Measurements from ENCODE around the gene MSI2. TPM values are rescaled to one million over a fixed set of nuclear protein-coding genes. Genes with fewer than 3 reads are reported as not detected.
A peak's percentile ranks its signal among the peaks of the same experiment; 100 is the strongest.
"Not testable (repeated sequence)": the region's sequence is repeated elsewhere in the genome, so short reads cannot be mapped to it uniquely, and the experiment has no call there.

The MSI2 gene
- 10 to 100 TPM; 82.8 to 94.6 (median 84.0) TPM for polyA plus RNA-seq (ENCODE audit: insufficient read length in 3 of 3)

DNA sequence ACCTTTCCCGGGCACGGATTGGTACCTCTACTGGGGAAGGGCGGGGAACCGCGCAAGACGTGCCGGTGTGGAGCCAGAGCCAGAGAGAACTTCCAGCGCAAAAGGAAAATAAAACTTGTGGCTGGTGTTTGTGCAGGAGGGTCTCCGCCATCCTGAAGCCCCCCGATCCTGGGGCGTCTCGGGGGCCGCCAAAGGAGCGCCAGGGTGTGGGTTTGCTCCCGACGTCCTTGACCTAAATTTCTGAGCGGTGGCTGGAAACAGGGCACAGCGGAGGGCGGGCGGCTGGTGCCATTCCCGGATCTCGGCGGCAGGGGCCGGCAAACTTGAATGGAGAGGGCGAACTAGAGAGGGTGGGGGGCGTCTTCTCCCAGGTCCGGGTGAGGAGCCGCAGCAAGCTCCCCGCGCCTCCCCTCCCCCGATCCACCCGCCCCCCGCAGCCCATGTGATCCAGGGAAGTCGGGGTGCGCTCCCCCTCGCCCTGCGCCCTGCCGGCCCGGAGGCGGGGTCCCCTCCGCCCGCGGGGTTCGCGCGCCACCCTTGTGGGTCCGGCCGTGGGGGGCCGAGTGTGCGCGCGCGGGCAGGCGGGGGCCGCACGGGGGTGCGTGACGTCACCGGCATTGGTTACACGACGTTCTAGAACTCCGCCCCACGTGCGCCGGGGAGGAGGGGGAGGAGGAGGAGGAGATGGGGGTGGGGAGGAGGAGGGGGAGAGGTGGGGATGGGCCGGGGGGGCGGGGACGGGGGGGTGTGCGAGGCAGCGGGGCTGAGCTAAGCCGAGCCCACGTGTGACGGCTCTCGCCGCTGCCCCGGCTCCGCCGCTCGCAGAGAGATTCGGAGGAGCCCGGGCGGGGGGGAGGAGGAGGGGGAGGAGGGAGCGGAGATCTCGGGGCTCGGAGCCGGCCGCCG is at the start of gene MSI2:
Gene MSI2 (plus strand): TSS at position 748 of the 906 bp plus-strand sequence. CDS start 220 bp downstream, outside the sequence.
- peak in 2 of 3 donors; percentile 74 to 80 for DNase-seq (ENCODE audit: low read depth in 3 of 3, low spot score in 2 of 3)

DNA sequence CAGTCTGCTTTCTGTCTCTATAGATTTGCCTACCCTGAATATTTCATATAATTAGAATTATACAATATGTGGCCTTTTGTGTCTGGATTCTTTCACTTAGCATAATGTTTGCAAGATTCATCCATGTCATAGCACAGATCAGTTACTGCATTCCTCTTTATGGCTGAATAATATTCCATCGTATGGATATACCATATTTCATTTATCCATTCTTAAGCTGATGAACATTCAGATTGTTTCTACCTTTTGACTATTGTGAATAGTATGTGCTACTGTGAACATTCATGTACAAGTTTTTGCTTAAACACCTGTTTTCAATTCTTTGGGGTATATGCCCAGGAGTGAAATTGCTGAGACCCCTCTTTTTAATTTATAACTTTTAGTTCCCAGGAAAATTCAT is 49.4 kb upstream of the MSI2 start:
- no peak for DNase-seq (ENCODE audit: low read depth in 3 of 3, low spot score in 2 of 3)

DNA sequence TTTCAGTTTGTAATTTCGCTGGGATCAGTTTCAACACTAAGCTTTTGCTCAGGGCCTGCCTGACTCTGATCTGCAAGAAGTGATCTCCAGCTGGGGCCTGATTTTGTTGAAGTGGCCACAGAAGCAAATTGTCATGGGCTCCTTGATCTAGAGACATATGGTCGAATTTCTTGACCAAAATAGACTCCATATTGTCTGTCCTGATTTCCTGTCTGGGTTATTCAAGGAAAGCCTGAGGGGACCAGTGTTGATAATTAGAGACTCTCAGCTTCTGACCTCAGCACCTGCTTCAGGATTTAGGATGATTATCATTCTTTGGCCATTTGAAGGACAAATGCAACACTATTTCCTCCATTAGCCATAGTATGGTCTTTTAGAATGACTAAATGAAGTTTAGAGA is 48.9 kb upstream of the MSI2 start:
- no peak for DNase-seq (ENCODE audit: low read depth in 3 of 3, low spot score in 2 of 3)

DNA sequence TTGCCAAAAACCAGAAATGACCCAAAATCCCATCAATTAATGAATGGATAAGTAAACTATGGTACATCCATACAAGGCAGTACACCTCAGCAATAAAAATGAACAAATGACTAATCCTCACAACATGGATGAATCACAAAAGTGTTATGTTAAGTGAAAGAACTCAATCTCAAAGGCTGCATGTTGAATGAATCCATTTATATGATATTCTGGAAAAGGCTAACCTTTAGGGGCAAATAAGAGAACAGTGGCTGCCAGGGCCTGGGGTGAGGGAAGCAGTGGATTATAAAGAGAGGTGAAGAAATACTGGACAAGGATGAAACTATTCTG is 46.1 kb upstream of the MSI2 start:
- DNase-seq (ENCODE audit: low read depth in 3 of 3, low spot score in 2 of 3): no peak

DNA sequence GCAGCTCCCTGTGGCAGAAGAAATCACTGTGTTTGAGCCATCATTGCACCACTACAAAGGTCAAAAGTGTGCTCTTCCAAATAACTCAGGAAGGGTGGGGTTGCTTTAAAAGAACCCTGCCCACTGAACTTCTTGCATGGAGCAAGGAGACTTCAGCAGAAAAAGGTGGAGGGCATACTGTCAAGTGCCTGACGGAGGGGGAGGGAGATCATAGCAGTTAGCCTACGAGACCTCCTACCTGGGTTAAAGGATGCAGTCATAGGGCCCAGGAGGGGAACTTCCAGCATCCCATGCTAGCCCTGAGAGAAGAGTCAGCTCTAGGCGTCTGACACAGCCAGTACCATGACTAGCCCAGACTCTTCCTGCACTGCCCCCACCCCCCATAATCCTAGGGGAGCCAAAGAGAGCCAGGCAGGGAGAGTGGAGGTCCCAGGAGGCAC is 45.3 kb upstream of the MSI2 start:
- no peak for DNase-seq (ENCODE audit: low read depth in 3 of 3, low spot score in 2 of 3)

DNA sequence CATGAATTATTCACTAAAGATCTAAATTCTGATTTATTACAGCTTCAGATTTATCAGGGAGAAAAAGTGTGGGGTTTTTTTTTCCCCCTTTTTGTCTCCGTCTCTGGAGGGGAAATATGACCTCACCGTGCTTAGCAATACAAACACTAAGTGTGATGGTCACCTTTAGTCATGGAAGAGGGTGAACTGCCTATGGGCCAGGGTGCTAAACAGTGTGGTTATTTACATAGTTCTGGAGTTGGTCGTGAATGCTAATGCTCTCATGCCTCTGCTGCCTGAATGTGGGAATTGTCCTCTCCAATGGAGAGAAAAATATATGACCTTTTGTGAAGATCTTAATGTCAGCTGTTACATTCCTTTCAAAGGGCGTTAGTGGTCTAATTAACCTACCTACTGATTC is 44.8 kb upstream of the MSI2 start:
- DNase-seq (ENCODE audit: low read depth in 3 of 3, low spot score in 2 of 3): no peak

DNA sequence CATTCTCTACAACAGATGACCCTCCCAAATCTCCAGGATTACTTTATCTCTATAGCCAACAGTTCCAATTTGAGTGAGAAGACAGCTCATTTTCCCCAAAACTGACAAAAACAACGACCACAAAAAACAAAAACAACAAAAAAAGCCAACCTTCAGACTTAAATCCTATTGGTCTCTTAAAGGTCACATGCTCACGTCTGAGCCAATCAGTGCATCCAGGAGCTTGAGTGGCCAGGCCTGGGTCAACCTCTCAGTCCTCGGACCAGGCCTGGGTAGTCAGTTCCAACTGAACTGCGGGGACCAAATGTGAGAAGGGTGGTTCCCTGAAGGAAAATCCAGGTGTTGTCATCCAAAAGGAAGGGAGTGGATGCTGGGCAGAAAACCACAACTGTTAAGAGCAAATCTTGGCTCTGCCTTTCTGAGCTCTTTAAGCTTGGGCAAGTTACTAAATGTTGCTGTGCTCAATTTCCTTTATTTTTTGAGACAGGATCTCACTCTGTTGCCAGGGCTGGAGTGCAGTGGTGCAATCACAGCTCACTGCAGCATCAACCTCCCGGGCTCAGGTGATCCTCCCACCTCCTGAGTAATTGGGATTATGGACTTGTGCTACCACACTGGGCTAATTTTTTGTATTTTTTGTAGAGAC is 43.0 kb upstream of the MSI2 start:
- no peak for DNase-seq (ENCODE audit: low read depth in 3 of 3, low spot score in 2 of 3)

DNA sequence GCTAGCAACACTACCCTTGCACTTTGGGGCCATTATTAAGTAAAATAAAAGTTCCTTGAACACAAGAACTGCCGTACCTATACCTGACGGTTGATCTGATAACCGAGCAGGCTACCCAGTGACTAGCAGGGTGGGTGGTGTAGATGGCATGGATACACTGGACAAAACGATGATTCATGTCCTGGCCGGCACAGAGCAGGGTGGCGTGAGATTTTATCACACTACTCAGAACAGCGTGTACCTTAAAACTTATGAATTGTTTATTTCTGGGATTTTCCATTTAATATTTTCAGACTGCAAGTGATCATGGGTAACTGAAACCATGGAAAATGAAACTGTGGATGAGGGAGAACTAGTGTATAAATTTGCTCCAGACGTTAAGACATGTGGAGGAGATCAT is 41.0 kb upstream of the MSI2 start:
- DNase-seq (ENCODE audit: low read depth in 3 of 3, low spot score in 2 of 3): no peak

DNA sequence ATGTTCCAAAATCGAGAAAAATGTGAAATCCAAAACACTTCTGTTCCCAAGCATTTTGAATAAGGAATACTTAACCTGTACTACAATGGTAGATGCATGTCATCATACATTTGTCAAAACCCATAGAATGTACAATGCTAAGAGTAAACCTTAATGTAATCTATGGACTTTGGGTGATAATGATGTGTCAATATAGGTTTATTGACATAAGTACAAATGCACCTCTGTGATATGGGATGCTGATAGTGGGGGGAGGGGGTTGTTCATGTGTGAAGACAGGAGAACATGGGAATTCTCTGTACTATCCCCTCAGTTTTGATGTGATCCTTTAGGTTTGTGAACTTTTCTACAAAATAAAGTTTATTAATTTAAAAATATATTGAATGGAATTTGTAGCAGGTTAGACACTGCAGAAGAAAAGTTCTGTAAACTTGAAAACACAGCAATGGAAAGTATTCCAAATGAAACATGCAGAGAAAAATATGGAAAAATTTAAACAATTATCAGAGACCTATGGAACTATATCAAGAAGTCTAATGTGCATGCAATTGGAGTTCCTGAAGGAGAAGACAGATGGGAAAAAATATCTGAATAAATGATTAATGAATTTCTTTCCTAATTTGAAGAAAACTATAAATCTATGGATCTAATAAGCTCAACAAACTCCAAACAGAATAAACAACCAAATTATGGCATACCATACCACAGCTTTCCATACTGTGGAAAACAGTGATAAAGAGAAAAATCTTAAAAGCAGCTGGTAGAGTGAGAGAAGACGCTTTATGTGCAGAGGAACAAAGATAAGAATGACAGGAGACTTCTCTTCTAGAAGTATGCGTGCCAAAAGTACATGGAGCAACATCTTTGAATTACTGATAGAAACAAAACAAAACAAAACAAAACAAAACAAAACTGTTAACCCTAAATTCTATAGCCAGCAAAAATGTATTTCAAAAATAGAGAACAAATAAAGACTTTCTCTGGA is 34.7 kb upstream of the MSI2 start:
- no peak for DNase-seq (ENCODE audit: low read depth in 3 of 3, low spot score in 2 of 3)

DNA sequence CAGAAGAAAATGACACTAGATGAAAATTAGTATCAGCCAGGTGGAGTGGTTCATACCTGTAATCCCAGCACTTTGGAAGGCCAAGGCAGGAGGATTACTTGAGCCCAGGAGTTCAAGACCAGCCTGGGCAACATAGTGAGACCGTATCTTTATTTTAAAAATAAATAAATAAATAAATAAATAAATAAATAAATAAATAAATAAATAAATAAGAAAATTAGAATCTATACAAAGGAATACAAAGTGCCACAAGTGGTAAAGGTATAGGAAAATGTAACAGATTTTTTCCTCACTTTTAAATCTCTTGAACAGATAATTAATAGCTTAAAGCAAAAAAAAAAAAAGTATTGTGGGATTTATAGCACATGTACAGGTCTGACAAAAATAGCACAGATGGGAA is 33.9 kb upstream of the MSI2 start:
- DNase-seq (ENCODE audit: low read depth in 3 of 3, low spot score in 2 of 3): not testable (repeated sequence)

DNA sequence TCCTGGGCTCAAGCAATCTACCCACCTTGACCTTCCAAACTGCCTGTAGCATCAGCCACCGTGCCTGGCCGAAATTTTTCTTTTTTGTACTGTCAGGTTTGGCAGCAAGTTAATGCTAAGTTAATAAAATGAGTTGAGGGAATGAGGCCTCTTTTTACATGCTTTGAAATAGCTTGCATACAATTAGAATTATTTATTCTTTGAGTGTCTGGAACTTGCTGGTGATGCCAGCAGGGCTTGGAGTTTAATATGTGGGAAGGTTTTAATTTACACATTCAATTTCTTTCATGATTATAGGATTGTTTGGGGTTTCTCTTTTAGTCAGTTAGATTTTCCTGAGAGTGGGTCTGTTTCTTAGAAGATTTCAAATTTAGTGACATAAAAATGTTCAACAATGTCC is 31.2 kb upstream of the MSI2 start:
- no peak for DNase-seq (ENCODE audit: low read depth in 3 of 3, low spot score in 2 of 3)

DNA sequence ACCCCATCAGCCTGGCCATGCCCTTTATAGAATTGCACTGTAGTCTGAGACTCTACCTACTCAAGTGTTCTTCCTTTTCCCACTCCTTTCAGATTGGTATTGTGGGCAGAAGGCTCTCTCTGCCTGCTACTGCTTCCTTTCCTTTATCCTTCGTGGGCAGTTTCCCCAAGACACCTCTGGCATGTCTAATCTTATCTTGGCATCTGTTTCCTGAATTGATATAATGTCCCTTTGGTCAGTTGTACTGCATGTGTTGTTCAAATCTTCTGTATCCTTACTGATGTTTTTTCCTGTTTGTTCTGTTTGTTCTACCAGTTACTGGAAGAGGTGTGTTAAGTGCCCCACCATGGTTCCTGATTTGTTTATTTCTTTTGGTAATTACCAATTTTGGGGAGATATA is 29.5 kb upstream of the MSI2 start:
- DNase-seq (ENCODE audit: low read depth in 3 of 3, low spot score in 2 of 3): no peak

DNA sequence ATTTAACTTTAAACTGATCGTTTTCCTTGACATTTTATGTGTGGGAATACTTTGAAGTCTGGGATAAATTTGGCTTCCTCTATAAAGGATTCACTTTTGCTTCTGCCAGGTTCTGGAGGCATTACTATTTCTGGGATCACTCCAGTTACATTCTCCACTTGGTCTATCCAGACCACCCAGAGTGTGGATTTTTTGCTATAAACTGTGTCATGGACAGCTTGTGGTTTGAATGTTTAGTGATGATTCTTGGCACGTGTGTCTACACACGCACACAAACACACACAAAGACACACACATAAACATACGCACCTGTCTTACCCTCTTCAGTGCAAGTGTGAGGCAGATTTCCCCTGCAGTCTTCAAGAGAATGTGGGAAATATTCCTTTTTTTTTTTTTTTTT is 27.4 kb upstream of the MSI2 start:
- DNase-seq (ENCODE audit: low read depth in 3 of 3, low spot score in 2 of 3): no peak

DNA sequence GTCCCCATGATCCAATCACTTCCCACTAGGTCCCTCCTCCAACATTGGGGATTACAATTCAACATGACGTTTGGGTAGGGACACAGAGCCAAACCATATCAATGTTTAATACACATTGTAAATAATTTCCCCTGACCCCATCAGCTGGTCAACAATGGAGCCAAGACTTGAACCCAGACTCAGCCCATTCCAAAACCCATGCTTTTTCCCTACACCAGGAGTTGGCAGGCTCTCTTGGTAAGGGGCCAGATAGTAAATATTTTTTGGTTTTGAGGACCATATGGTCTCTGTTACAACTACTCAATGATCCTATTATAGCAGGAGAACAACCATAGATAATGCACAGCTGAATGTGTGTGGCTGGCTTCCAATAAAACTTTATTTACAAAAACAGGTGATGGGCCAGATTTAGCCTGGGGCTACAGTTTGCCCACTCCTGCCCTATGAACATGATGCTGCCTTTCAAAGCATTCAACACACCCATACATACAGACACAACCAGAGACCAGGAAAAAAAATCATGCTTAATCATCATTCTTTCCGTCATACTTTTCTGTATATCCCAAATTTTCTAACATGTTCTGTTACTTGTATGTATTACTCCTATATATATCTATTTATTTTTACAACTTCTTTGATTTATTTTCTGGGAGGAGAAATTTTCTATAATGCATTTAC is 22.1 kb upstream of the MSI2 start:
- DNase-seq (ENCODE audit: low read depth in 3 of 3, low spot score in 2 of 3): no peak

DNA sequence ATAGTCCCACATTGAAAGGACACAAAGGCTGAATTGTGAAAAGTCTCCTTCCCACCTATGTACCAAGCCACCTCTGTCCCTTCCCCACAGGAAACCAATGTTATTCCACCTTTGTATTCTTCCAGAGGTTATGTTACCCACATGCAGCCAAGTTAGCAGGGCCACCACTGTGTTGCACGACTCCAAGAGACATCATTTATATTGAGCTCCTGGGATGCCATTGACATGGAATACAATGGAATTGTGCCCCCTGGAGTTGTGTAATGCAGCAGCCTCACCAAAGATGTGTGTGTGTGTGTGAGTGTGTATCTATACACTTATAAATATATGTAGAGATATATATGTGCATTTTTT is 21.6 kb upstream of the MSI2 start:
- no peak for DNase-seq (ENCODE audit: low read depth in 3 of 3, low spot score in 2 of 3)

DNA sequence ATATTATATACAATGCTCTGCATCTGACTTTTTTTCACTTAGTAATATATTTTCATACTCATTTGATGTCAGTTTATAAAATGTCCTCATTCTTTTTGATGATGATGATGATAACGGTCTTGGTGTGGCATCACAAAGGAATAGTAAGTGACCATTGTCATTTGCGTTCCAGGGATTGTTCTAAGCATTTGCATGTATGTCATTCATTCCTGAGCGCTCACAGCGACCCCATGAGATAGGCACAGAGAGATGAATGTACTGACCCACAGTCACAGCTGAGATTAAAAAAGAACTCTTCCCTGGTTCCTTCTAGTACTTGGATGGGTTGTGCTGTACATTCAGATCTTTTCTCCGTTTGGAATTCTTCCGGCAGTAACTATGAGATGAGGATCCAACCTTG is 21.2 kb upstream of the MSI2 start:
- DNase-seq (ENCODE audit: low read depth in 3 of 3, low spot score in 2 of 3): no peak

DNA sequence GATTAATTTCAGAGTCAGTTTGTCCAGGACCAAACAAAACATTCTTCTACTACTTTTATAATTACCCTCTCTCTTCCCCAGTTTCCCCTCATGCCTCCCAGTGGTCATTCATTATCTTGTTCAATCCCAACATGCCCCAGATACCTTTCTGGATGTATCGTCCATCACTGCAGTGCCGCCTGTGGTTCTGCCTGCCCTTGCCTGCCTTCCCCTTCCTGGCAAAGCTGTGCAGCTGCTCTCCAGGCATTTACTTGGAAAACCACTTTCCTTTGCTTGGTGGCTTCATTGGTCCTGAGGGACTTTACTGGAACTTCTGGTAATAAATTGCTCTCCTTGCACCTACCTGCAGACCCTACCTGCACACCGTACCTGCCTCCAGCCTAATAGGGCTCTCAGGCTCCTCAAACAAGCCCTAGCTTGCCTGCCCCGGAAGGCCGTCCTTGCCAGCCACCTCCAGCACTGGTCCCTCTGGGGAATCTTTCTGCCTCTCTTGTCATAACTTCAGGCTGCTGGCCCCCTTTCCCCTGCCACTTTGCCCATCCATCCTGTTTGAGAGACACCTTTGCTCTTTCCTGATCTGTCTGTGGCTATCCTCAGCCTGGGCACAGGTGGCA is 19.5 kb upstream of the MSI2 start:
- DNase-seq (ENCODE audit: low read depth in 3 of 3, low spot score in 2 of 3): no peak

DNA sequence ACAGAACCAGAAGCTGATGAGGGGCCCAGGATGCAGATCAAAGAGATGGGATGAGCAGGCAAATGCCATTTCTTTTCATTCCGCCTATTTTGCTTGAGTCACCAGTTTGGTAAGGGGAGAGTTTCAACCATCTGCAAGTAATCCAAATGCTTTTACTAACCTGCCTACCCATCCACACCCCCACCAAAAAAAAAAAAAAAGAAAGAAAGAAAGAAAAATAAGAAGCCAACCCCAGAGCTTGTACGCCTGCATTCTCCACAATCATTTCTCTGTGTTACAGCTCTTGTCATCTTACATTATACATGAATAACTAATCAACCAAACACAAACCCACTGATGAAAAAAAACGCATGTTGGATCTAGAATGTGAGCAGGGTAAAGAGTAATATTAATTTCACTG is 15.7 kb upstream of the MSI2 start:
- DNase-seq (ENCODE audit: low read depth in 3 of 3, low spot score in 2 of 3): no peak

DNA sequence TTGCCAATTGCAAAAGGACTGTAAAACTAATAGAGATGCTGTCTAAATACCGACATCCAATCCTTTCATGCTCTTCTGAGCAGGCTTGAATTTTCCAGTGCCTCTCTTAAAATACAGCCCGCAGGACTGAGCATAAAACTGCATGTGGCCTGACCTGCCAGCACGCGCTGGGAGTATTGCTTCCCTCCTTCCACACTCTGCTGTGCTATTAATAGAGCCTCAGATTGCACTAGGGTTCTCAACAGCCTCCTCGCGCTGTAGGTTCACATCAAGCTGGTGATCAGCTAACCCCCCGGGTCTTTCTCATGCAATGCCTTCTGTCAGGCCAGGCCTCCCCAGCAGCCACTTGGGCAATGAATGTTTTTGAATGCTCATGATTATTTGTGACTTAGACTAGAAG is 14.2 kb upstream of the MSI2 start:
- no peak for DNase-seq (ENCODE audit: low read depth in 3 of 3, low spot score in 2 of 3)

DNA sequence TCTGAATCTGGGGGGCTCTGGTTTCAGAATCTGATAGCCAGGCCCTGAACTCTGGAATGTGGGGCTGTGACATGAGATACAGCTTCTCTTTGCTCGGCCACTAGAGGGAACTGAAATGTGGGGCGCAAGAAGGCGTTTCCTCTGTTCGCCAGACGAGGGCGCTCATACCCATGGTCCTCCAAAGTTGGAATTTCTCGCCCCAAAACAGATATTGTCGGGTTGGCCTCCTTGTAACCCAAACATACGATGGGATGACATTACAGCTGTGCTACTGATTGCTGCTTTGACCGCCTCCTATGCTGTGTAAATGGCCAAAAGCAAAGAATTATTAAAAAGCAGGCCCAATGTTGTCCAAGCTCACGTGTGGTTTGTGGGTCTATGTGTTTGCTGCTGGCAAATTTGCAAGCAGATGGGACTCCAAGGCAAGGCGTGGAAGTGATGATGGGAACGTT is 13.1 kb upstream of the MSI2 start:
- no peak for DNase-seq (ENCODE audit: low read depth in 3 of 3, low spot score in 2 of 3)
